ENCODE measurements around the gene DCAF11.

- no peak for TF ChIP-seq CTCF (conservative IDR thresholded peaks at IDR 0.05; ENCODE audit: low read depth, low read length)
- TF ChIP-seq EZH2phosphoT487 (IDR thresholded peaks at IDR 0.05; ENCODE audit: borderline replicate concordance, low read length): no peak
Measured at GRCh38 chr14:24071836-24072430, 42.6 kb upstream of the DCAF11 start.
